Adrenal gland (tissue), 5 donors: ENCODE data around the gene SLC20A1.

Experiments
- CTCF ChIP-seq, 6 experiments: fragments of 450-650 bp in 4 of 6; fragments of 200-600 bp in 2 of 6; sonication (generic) in 1 of 6; IDR thresholded peaks; 1 replicate in 5 of 6; 2 replicates in 1 of 6; pipeline versions ENCODE4 v1.5.1 to v1.8.0; 2016 to 2021; ENCODE audit warnings: antibody characterized with exemption in 6 of 6, mild to moderate bottlenecking in 2 of 6, moderate library complexity in 1 of 6
- POLR2A ChIP-seq, 2 donors: fragments of 450-650 bp; IDR thresholded peaks; one replicate each; pipeline ENCODE4 v1.6.1; 2017; ENCODE audit warnings: antibody characterized with exemption in 2 of 2, mild to moderate bottlenecking in 2 of 2, moderate library complexity in 1 of 2
- donor health status: DM: no; HTN: no; CAD: no.

- TF ChIP-seq CTCF (IDR thresholded peaks at IDR 0.05) (no peak), POLR2A (IDR thresholded peaks at IDR 0.05) (no peak)
These were observed 67.3 kb downstream of the SLC20A1 start for GRCh38 chr2:112712903-112713584.
